Large intestine (tissue), 3 donors: ENCODE measurements around the gene DOP1A. TPM values are rescaled to one million over a fixed set of nuclear protein-coding genes. Genes with fewer than 3 reads are reported as not detected.

Source experiments
- DNase-seq, 2 donors: peaks; one replicate each; pipeline versions ENCODE4 v3.0.0 to v3.0.0-alpha.2; 2013
- H3K27ac ChIP-seq: one replicate; pipeline ENCODE4 v1.5.1; 2013; ENCODE audit warnings: low read length
- H3K27me3 ChIP-seq: 2 replicates; pipeline ENCODE4 v1.6.1; 2013; ENCODE audit warnings: low read length; ENCODE audit not compliant: control insufficient read depth, insufficient read depth
- H3K36me3 ChIP-seq: 2 replicates; pipeline ENCODE4 v1.6.1; 2013; ENCODE audit warnings: low read length; ENCODE audit not compliant: control insufficient read depth, insufficient read depth
- H3K4me1 ChIP-seq: one replicate; pipeline ENCODE4 v1.6.1; 2013; ENCODE audit warnings: low read length; ENCODE audit not compliant: control insufficient read depth, insufficient read depth
- H3K4me3 ChIP-seq: one replicate; pipeline ENCODE4 v1.5.1; 2013; ENCODE audit warnings: low read length
- H3K9me3 ChIP-seq: one replicate; pipeline ENCODE4 v1.6.1; 2013; ENCODE audit warnings: mild to moderate bottlenecking, low read depth, low read length, moderate library complexity; ENCODE audit not compliant: control insufficient read depth
- WGBS: methylation state at CpG from one replicate; pipeline ENCODE4 v1.1.5; 2013; ENCODE audit warnings: low lambda C conversion rate; ENCODE audit not compliant: insufficient coverage; 5-methylcytosine and 5-hydroxymethylcytosine counted together
- polyA plus RNA-seq: library from polyadenylated mRNA; unstranded; fragments of 120-200 nt; gene quantifications from one replicate; pipeline ENCODE4 v1.2.1, GENCODE V29; 2013

The DOP1A gene
- polyA plus RNA-seq, 1 donor: 31.3 TPM

- Histone ChIP-seq H3K36me3 (peaks cover 11% of the 10 kb centered on the region), H3K9me3 (no peaks in the 10 kb centered on the region), H3K4me1 (peaks cover 14% of the 10 kb centered on the region), H3K4me3 (peak overlapping the region; percentile 89), H3K27ac (peak overlapping the region; percentile 85), H3K27me3 (no peaks in the 10 kb centered on the region)
- 67% methylated on average over 1 of the region's 44 CpGs for WGBS
- DNase-seq: peak in 1 of 2 donors; percentile 61
Observed at GRCh38 chr6:83193747-83194566, 126.5 kb downstream of the DOP1A start.

GRCh38 chr6:83198486-83199172 is 131.2 kb downstream of the DOP1A start:
- no peaks in the 10 kb centered on the region for H3K9me3 ChIP-seq
- no CpG with 5 or more reads among the region's 4 CpGs for WGBS
- no peak for DNase-seq
- H3K4me1 ChIP-seq: peaks cover 4% of the 10 kb centered on the region
- peaks cover 5% of the 10 kb centered on the region for H3K36me3 ChIP-seq
- no peaks in the 10 kb centered on the region for H3K27me3 ChIP-seq
- no peak overlapping the region for H3K27ac ChIP-seq
- H3K4me3 ChIP-seq: no peak overlapping the region

GRCh38 chr6:83199173-83199862 is 131.8 kb downstream of the DOP1A start:
- no peak overlapping the region for H3K4me3 ChIP-seq
- no peaks in the 10 kb centered on the region for H3K9me3 ChIP-seq
- H3K4me1 ChIP-seq: peaks cover 4% of the 10 kb centered on the region
- H3K27me3 ChIP-seq: no peaks in the 10 kb centered on the region
- peaks cover 5% of the 10 kb centered on the region for H3K36me3 ChIP-seq
- peak in 1 of 2 donors; percentile 48 for DNase-seq
- WGBS: 100% methylated on average over 1 of the region's 5 CpGs
- H3K27ac ChIP-seq: no peak overlapping the region

GRCh38 chr6:83199863-83200225 is 132.4 kb downstream of the DOP1A start:
- no peaks in the 10 kb centered on the region for H3K9me3 ChIP-seq
- no peak overlapping the region for H3K27ac ChIP-seq

GRCh38 chr6:83202031-83202430 is 134.6 kb downstream of the DOP1A start:
- H3K36me3 ChIP-seq: no peaks in the 10 kb centered on the region
- 17% methylated on average over 1 of the region's 4 CpGs for WGBS
- peaks cover 4% of the 10 kb centered on the region for H3K4me1 ChIP-seq
- no peak overlapping the region for H3K4me3 ChIP-seq
- peak overlapping the region; percentile 2 for H3K27ac ChIP-seq
- peak in 1 of 2 donors; percentile 53 for DNase-seq
- no peaks in the 10 kb centered on the region for H3K9me3 ChIP-seq
- no peaks in the 10 kb centered on the region for H3K27me3 ChIP-seq

More at GRCh38 chr6:83199863-83200225, 132.4 kb downstream of the DOP1A start:
- Histone ChIP-seq H3K27me3 (no peaks in the 10 kb centered on the region), H3K36me3 (peaks cover 5% of the 10 kb centered on the region), H3K4me1 (peaks cover 4% of the 10 kb centered on the region), H3K4me3 (no peak overlapping the region)
- DNase-seq: no peak
- 60% methylated on average over 1 of the region's 2 CpGs for WGBS

- H3K27me3 ChIP-seq: no peaks in the 10 kb centered on the region
- peaks cover 3% of the 10 kb centered on the region for H3K36me3 ChIP-seq
- peak; percentile 48 to 52 for DNase-seq
- H3K4me3 ChIP-seq: no peak overlapping the region
- 60% methylated on average over 2 of the region's 7 CpGs for WGBS
- no peak overlapping the region for H3K27ac ChIP-seq
- peaks cover 4% of the 10 kb centered on the region for H3K4me1 ChIP-seq
- H3K9me3 ChIP-seq: no peaks in the 10 kb centered on the region
Observed at GRCh38 chr6:83215131-83216047, 147.9 kb downstream of the DOP1A start.

GRCh38 chr6:83216806-83217205 is 149.3 kb downstream of the DOP1A start:
- no peak overlapping the region for H3K27ac ChIP-seq

More at GRCh38 chr6:83216806-83217205, 149.3 kb downstream of the DOP1A start:
- DNase-seq: no peak
- peaks cover 4% of the 10 kb centered on the region for H3K4me1 ChIP-seq
- H3K9me3 ChIP-seq: no peaks in the 10 kb centered on the region
- no peak overlapping the region for H3K4me3 ChIP-seq
- H3K36me3 ChIP-seq: peaks cover 3% of the 10 kb centered on the region
- H3K27me3 ChIP-seq: no peaks in the 10 kb centered on the region

Other genes with a start within 250 kb of the DOP1A start
- gene UBE3D, start 1.8 kb upstream of the DOP1A start, polyA plus RNA-seq: 7.8 TPM
- gene PGM3, start 125.6 kb downstream of the DOP1A start, polyA plus RNA-seq: 71.6 TPM
- 5.2 TPM for gene RWDD2A, start 125.7 kb downstream of the DOP1A start, polyA plus RNA-seq